GM08714 (cell line): ENCODE results near the gene PCED1B.

Experiments
- H3K4me3 ChIP-seq: fragments of 200-500 bp; sonication (Bioruptor generic); 2 replicates; pipeline ENCODE4 v1.5.1; 2014; ENCODE audit warnings: mild to moderate bottlenecking, low read length, inconsistent platforms
- ZNF274 ChIP-seq: IDR thresholded peaks from 2 replicates; pipeline ENCODE4 v1.6.1; 2012; ENCODE audit warnings: mild to moderate bottlenecking, low read depth, low read length

Gene PCED1B

GRCh38 chr12:47091009-47091408 lies 11.6 kb downstream of the PCED1B start:
- TF ChIP-seq ZNF274 = no peak
- H3K4me3 ChIP-seq = no peak overlapping the region

GRCh38 chr12:47094804-47095203 lies 15.4 kb downstream of the PCED1B start:
- H3K4me3 ChIP-seq = no peak overlapping the region
- no peak for TF ChIP-seq ZNF274

GRCh38 chr12:47095446-47096236 lies 16.2 kb downstream of the PCED1B start:
- no peak for TF ChIP-seq ZNF274
- H3K4me3 ChIP-seq = no peak overlapping the region

- no peak for TF ChIP-seq ZNF274
- no peak overlapping the region for H3K4me3 ChIP-seq
Observed at GRCh38 chr12:47097276-47097896, 18.0 kb downstream of the PCED1B start.

GRCh38 chr12:47098099-47098498 lies 18.7 kb downstream of the PCED1B start:
- no peak overlapping the region for H3K4me3 ChIP-seq
- TF ChIP-seq ZNF274 = no peak

GRCh38 chr12:47099610-47100009 lies 20.2 kb downstream of the PCED1B start:
- H3K4me3 ChIP-seq = no peak overlapping the region
- no peak for TF ChIP-seq ZNF274

- TF ChIP-seq ZNF274 = no peak
- no peak overlapping the region for H3K4me3 ChIP-seq
Observed at GRCh38 chr12:47100160-47100559, 20.7 kb downstream of the PCED1B start.

- no peak overlapping the region for H3K4me3 ChIP-seq
- no peak for TF ChIP-seq ZNF274
Observed at GRCh38 chr12:47102406-47102805, 23.0 kb downstream of the PCED1B start.

- no peak overlapping the region for H3K4me3 ChIP-seq
- TF ChIP-seq ZNF274 = no peak
Observed at GRCh38 chr12:47102845-47103651, 23.6 kb downstream of the PCED1B start.

GRCh38 chr12:47105914-47106674 lies 26.7 kb downstream of the PCED1B start:
- no peak for TF ChIP-seq ZNF274
- no peak overlapping the region for H3K4me3 ChIP-seq

GRCh38 chr12:47107446-47107845 lies 28.0 kb downstream of the PCED1B start:
- TF ChIP-seq ZNF274 = no peak
- H3K4me3 ChIP-seq = no peak overlapping the region

- H3K4me3 ChIP-seq = no peak overlapping the region
- no peak for TF ChIP-seq ZNF274
Observed at GRCh38 chr12:47107926-47108325, 28.5 kb downstream of the PCED1B start.

GRCh38 chr12:47110011-47110541 lies 30.7 kb downstream of the PCED1B start:
- no peak for TF ChIP-seq ZNF274

More at GRCh38 chr12:47110011-47110541, 30.7 kb downstream of the PCED1B start:
- no peak overlapping the region for H3K4me3 ChIP-seq
